HG02943 (cell line): ENCODE measurements around the gene TOPORS.
"Not testable (repeated sequence)": the region's sequence is repeated elsewhere in the genome, so short reads cannot be mapped to it uniquely, and the experiment has no call there.

Experiments used
- ATAC-seq: cut with Tn5 transposase; IDR thresholded peaks from one replicate; pipeline ENCODE4 v1.9.1; 2021; ENCODE audit warnings: mild to moderate bottlenecking, low read depth, moderate library complexity; ENCODE audit not compliant: unreplicated experiment

TOPORS gene

DNA sequence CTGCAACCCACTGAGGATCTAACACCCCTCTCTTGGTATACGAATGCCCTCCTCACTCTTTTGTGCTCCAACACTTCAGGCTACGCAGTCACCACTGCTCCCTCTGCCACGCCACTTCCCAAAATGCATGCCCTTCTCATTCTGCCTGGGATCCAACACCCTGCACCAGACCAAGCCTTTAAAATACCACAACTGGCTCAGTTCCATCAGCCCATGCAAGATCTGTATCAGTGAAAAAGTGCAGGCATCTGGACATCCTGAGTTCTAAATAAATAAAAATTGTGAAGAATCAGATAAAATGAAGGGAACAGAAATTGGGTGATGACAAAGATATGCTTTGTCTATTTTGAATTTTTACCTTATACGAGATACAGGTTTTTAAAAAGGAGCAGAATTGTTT lies 17.9 kb upstream of the TOPORS start:
- ATAC-seq = no peak

DNA sequence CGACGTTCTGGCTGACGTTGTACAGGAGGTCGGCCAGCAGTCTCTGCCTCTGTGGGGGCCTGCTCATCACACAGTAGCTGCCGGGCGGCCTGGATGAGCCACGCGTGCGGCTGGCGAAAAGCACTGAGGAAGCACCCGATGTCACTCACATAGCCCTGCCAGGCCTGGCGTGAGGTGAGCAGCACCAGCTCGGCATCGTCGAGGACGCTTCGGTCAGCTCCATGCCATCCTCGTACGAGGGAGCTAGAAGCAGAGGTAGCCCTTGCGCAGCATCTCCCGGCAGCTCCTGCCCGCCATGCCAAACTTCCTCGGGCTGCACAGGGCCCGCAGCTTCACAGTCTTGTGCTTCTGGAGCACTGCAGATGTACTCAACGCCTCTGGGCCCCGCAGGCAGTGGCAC lies 14.4 kb upstream of the TOPORS start:
- ATAC-seq = no peak

DNA sequence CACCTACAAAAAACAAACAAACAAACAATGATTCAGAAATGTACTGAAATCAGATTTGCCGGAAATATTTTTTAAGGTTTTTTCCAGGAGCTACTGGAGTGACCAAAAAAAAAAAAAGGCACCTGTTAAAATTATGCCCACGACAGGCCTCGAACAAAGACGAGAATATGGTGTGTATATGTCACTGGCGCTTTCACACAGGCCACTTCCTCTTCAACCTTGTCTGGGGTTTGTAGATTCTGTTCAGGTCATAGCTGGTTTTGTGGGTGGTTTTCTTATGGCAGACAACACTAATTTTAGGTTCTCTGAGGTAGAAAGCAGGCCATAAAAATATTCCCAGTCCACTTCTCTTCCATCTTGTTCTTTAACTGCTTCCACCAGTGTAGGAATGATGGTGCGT lies 13.6 kb upstream of the TOPORS start:
- no peak for ATAC-seq

DNA sequence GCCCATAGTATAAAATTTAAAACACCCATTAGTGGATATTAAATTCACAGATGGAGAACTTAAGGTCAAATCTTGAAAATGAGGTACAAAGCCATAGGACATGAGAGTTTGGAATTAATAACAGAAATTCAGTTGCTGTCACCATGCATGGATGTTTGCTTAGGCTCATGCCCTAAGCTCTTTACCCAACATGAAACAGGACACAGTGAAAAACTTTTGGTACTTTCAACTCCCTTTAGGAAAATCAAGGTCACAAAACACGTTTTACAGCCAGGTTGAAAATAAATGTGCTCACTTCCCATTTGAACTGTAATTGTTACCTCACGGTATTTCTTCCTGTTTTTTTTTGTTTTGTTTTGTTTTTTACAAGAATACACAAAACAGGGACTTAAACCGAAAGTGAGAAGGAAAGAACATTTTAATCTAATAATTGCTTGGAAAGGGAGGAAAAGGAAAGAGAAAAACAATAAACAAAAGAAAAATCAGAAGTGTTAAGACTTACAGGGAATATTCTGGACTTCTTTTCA lies 6.1 kb upstream of the TOPORS start:
- no peak for ATAC-seq

DNA sequence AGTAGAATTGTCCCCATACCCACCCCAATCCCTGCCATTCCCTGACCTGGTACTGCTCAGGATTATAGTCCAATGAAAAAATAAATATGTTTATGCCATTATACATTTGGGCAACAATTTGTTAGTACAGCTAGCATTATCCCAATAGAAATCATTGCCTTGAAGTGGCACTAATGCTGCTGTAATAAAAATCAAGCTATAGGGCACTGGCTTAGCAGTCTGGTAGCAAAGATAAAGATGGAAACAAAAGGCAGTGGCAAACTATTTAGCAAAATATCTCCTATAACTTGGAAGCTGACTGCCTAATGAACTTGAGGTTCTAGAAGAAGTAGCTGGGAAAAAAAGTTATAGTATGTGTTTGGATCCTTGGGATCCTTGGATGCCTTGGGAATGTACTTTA lies 2.2 kb upstream of the TOPORS start:
- no peak for ATAC-seq

DNA sequence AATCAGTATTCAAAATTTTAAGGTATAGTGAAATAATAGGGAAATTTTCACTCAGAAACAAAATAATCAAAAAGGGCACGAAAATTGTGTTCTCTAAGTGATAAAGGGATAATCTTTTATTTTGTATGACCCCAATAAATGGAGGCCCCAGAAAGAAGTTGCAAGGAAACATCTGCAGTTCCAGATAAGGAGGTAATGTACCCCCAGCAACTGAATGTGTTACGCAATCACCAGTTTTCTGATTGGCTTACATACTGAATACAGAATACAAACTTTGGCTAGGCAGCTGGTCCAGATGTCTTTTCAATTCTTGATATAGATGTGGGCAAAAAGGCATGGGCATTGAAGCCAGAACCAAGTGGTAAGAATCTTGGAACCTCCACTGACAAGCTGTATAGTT lies 1.7 kb upstream of the TOPORS start:
- ATAC-seq = no peak

DNA sequence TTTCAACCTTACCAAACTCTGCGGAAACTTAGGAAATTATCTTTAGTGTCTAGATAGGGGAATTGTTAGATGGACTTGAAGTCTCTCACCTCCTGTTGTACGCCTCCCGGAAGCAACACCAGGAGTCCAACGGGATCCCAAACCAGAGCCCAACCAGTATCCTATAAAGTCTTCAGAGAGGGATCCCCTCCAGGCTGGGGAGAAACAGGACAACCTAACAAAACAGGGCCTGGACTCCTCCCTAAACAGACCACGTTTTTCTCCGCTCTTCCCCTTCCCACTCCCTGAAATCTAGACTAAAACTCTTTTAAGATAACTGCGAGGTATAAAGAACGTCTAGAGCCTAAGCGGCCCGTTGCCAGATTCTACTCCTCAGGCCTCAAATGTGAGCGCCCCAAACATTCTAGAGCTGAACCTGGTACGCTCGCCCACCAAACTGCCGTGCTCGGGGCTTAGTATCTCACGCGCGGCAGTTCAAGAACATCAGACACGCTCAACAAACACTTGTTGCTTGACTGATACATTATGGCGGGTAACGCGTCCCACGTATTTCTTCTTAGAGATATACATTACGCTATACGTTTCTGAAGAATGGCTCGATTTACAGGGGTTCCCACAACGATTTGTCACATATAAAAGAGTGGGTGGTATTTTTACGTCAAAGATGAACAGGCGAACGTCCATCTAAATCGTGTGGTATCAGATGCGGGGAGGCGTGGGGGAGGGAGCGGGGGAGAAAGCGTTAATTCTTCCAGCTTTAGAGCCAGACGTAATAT lies 922 bp downstream of the TOPORS start:
- peak; percentile 4 for ATAC-seq

DNA sequence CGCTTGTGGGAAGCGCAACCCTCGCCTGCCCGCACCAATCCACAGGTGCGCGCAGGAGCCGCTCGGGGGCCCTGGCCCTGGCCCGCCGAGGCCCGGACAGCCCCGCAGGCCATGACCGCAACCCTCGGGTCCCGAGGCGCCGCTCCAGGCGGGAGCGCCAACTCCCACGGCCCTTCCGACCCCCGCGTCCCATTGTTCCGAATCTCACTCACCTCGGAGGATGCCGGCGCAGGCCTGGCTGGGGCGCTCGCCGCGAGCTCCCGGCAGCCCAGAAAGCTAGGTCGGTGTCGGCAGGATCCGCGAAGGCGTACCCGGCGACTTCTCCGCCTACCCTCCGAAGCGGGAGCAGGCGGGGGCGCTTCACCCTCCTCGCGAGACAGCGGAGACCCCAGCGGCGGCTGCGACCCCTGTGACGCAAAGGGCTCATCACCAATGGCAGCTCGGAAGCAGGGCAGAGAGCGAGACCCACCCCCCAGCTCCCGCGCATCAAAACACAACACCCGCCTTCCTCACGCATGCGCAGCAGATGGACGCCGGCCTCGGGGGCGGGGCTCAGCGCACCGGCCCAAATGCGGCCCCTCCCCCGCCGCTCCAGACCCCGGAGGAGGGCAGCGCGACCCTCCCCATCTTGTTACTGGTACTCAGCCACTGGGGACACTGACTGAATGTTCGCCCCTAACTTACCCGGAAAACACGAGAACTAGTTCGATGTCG lies 1.7 kb downstream of the TOPORS start:
- ATAC-seq = peak; percentile 62

GRCh38 chr9:32550150-32550561 lies 2.2 kb downstream of the TOPORS start:
- no peak for ATAC-seq

- not testable (repeated sequence) for ATAC-seq
Observed at GRCh38 chr9:32548213-32548612, 4.2 kb downstream of the TOPORS start.

- no peak for ATAC-seq
Observed at GRCh38 chr9:32545884-32546283, 6.5 kb downstream of the TOPORS start.

DNA sequence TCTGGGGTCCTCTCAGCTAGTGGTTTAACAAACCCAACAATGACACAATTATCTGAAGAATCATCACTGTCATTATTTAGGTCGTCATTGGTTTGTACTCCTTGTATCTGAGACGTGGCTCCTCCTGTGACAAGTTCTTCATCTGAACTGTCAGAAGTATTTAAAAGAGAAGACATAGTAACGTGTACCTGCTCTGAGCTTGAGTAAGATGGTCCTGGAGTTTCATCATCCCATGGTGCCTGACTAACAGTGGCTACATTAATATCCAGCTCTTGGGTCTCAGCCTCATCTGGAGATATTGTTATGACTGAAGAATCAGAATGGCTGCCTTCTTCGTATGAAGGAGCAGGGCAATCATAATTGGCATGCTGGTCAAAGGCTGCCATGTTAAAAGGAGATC lies 9.3 kb downstream of the TOPORS start:
- no peak for ATAC-seq

- no peak for ATAC-seq
Observed at GRCh38 chr9:32533816-32534215, 18.6 kb downstream of the TOPORS start.

DNA sequence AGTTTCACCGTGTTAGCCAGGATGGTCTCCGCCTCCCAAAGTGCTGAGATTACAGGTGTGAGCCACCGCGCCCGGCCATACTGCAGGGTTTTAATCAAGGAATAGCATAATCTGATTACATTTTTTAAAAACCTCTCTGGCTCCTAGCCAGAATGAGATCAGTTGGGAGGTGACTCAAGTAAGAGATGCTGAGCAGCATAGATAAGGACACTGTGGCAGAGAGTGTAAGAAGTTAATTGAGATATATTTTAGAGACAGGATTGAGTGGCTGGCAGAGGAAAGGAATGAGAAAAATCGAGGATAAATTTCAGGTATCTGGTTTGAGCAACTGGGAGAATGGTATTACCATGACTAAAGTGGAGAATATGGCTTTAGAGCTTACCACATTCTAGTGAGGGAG lies 19.1 kb downstream of the TOPORS start:
- no peak for ATAC-seq

- ATAC-seq = no peak
Observed at GRCh38 chr9:32526707-32527048, 25.7 kb downstream of the TOPORS start.

GRCh38 chr9:32526041-32526706 lies 26.2 kb downstream of the TOPORS start, which contains the start of gene RIGI:
TSS of gene RIGI (minus strand) at chr9:32526196. CDS start at chr9:32526166, 30 bp downstream.
- peak; percentile 72 for ATAC-seq

DNA sequence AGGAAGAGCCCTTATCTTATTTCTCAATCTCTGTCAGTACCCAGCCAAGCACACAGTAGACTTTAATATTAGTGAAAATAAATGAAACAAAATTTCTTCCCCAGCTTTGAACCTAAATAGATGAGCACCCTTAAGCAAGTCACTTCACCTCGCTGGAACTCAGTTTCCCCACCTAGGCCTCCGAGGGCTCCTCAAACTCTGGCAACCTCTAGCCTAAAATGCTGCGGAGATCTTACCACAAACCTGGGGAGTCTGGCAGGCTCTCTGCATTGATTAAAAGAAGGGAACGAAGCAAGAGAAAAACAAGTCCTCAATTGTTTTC lies 26.7 kb downstream of the TOPORS start:
- ATAC-seq = no peak

GRCh38 chr9:32524892-32525708 lies 27.3 kb downstream of the TOPORS start:
- no peak for ATAC-seq

DNA sequence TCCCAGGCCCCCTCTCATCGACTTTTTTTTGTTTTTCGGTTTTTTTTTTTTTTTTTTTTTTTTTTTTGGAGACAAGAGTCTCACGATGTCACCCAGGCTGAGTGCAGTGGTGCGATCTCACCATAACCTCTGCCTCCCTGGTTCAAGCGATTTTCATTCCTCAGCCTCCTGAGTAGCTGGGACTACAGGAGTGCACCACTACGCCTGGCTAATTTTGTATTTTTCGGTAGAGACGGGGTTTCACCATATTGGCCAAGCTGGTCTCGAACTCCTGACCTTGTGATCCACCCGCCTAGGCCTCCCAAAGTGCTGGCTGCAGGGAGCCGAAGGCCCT lies 27.9 kb downstream of the TOPORS start:
- not testable (repeated sequence) for ATAC-seq

DNA sequence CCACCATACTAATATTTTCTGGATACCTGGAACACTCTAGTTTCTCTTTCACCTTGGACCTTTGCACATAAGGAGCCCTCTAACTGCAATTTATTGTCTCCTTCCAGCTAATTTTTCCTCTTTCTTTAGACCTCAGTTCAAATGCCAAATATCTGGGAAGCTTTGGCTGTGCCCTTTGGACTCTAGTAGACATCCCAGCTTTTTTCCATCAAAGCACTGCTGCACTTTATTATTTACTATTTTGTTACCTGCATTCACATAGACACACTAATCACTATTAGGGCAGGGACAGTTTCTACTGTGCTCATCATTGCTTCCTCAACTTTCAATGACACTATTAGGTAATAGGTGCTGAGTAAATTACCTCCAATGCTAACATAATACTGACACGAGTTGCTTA lies 28.5 kb downstream of the TOPORS start:
- ATAC-seq = no peak

- no peak for ATAC-seq
Observed at GRCh38 chr9:32518276-32518675, 34.1 kb downstream of the TOPORS start.
